GM12878 (cell line): ENCODE measurements around the gene NFKBIA. TPM values are rescaled to one million over a fixed set of nuclear protein-coding genes. Genes with fewer than 3 reads are reported as not detected.

Experiments
- ATAC-seq: fragments of 200-7000 bp; cut with Tn5 transposase; 3 replicates; pipeline ENCODE4 v1.9.1; 2020; ENCODE audit warnings: mild to moderate bottlenecking, moderate library complexity
- BruUV-seq: library from RNA; stranded (reverse); fragments of 400-500 nt; replicated peaks from 2 replicates; lab custom pipeline; 2021; lab: Mats Ljungman, UMichigan
- CTCF ChIA-PET: fragments of 300-600 bp; sonication (Branson Sonifier 250); formaldehyde crosslinking; extraction: SDS; loops from one replicate; lab custom pipeline; 2021; ENCODE audit warnings: inconsistent platforms; lab: Yijun Ruan, JAX
- POLR2A ChIA-PET: fragments of 350-600 bp; formaldehyde crosslinking; extraction: SDS; loops from one replicate; lab custom pipeline; 2021; ENCODE audit warnings: inconsistent platforms; lab: Charles Lee
- RAD21 ChIA-PET: fragments of 300-600 bp; sonication (Branson Sonifier 250); formaldehyde crosslinking; loops from one replicate; lab custom pipeline; 2023; ENCODE audit warnings: antibody characterized with exemption; ENCODE audit not compliant: unreplicated experiment; lab: Charles Lee
- SMC1A ChIA-PET: fragments of 300-600 bp; sonication (Branson Sonifier 250); formaldehyde crosslinking; loops from one replicate; lab custom pipeline; 2023; ENCODE audit not compliant: unreplicated experiment, uncharacterized antibody; lab: Charles Lee
- DNase-seq: peaks from one replicate; pipeline ENCODE4 v3.0.0-alpha.2; 2011; ENCODE audit warnings: low read depth, low spot score
- FAIRE-seq: peaks from 3 replicates; lab custom pipeline; 2011; peaks lifted over from hg19 to GRCh38; lab: Jason Lieb, UNC
- H2AFZ ChIP-seq: 2 replicates; pipeline ENCODE4 v1.6.0; 2011; ENCODE audit warnings: low read depth, low read length, control low read depth; ENCODE audit not compliant: control insufficient read depth
- H3K27ac ChIP-seq: 2 replicates; pipeline ENCODE4 v1.5.1; 2011; ENCODE audit warnings: control low read depth; ENCODE audit not compliant: control insufficient read depth, insufficient read depth
- H3K27me3 ChIP-seq, 2 experiments: replicated peaks in 1 of 2; 2 replicates each; pipeline versions ENCODE4 v1.6.0 to v1.6.1; 2011; ENCODE audit warnings: low read length in 1 of 2; ENCODE audit not compliant: control insufficient read depth in 2 of 2, insufficient read depth in 2 of 2
- H3K36me3 ChIP-seq, 2 experiments: 2 replicates each; pipeline ENCODE4 v1.5.1; 2011; ENCODE audit warnings: low read length in 1 of 2; ENCODE audit not compliant: control insufficient read depth in 2 of 2, insufficient read depth in 2 of 2
- H3K4me1 ChIP-seq: 2 replicates; pipeline ENCODE4 v1.6.1; 2011; ENCODE audit warnings: mild to moderate bottlenecking, low read length, moderate library complexity, mixed read lengths; ENCODE audit not compliant: control insufficient read depth, insufficient read depth
- H3K4me2 ChIP-seq: 2 replicates; pipeline ENCODE4 v1.6.0; 2011; ENCODE audit warnings: control low read depth; ENCODE audit not compliant: control insufficient read depth, insufficient read depth
- H3K4me3 ChIP-seq: fragments of 200-600 bp; sonication (generic); 2 replicates; pipeline ENCODE4 v1.5.1; 2016
- H3K79me2 ChIP-seq: 2 replicates; pipeline ENCODE4 v1.6.0; 2011; ENCODE audit warnings: low read length; ENCODE audit not compliant: control insufficient read depth, insufficient read depth
- H3K9ac ChIP-seq: 2 replicates; pipeline ENCODE4 v1.8.0; 2011; ENCODE audit warnings: low read length, control low read depth, mixed read lengths; ENCODE audit not compliant: control insufficient read depth, insufficient read depth
- H3K9me3 ChIP-seq: replicated peaks from 3 replicates; pipeline ENCODE4 v1.5.1; 2011; ENCODE audit warnings: mild to moderate bottlenecking, low read length; ENCODE audit not compliant: control insufficient read depth, insufficient read depth
- H4K20me1 ChIP-seq: 2 replicates; pipeline ENCODE4 v1.6.0; 2011; ENCODE audit not compliant: control insufficient read depth, insufficient read depth
- CBFB ChIP-seq: IDR thresholded peaks from 2 replicates; pipeline ENCODE4 v1.6.1; 2016; ENCODE audit warnings: antibody characterized with exemption, low read depth
- EP300 ChIP-seq, 2 experiments: fragments of 150-350 bp in 1 of 2; IDR thresholded peaks; 2 replicates each; pipeline ENCODE4 v1.6.1; 2011 to 2012; ENCODE audit warnings: low read depth in 2 of 2, low read length in 2 of 2, borderline replicate concordance in 1 of 2, improper control_type of control experiment in 1 of 2, inconsistent platforms in 1 of 2; ENCODE audit not compliant: control insufficient read depth in 1 of 2
- EZH2 ChIP-seq: IDR thresholded peaks from 2 replicates; pipeline ENCODE4 v1.6.1; 2012; ENCODE audit warnings: low read depth, mild to moderate bottlenecking, control low read depth, inconsistent platforms, low read length, borderline replicate concordance; ENCODE audit not compliant: control insufficient read depth
- WGBS: methylation state at CpG from one replicate; pipeline ENCODE4 v1.1.6; 2016; ENCODE audit warnings: low lambda C conversion rate; ENCODE audit not compliant: insufficient replicate concordance, insufficient coverage; ENCODE audit errors: missing lambda C conversion rate; 5-methylcytosine and 5-hydroxymethylcytosine counted together
- in situ Hi-C: fragments of 300-500 bp; cut with MboI; formaldehyde crosslinking; loops from 9 replicates; pipeline ENCODE4 v1.14.3; 2018; ENCODE audit warnings: mixed read lengths
- intact Hi-C: fragments of 100-400 bp; cut with micrococcal nuclease; formaldehyde crosslinking; loops from one replicate; pipeline ENCODE4 v1.14.2; 2022; ENCODE audit not compliant: unreplicated experiment
- polyA plus RNA-seq, 11 experiments: library from polyadenylated mRNA; depleted of rRNA in 4 of 11; unstranded in 6 of 11; stranded (reverse) in 5 of 11; fragments of >200 nt; fragmentation: Nextera tagmentation in 4 of 11; fragmentation: Illumina TruSeq in 1 of 11; extraction: Ambion mirVana in 4 of 11; extraction: Trizol in 1 of 11; gene quantifications; 1 replicate in 1 of 11; 2 replicates in 10 of 11; pipeline versions ENCODE4 v1.2.1 to v1.2.3, GENCODE V29; 2011 to 2016; ENCODE audit warnings: inconsistent platforms in 2 of 11, missing spikeins in 2 of 11, low read depth in 1 of 11
- total RNA-seq, 4 experiments: library from RNA; depleted of rRNA in 3 of 4; stranded (reverse); fragments of >200 nt in 3 of 4; fragmentation: Illumina TruSeq in 1 of 4; extraction: Trizol in 1 of 4; gene quantifications; 2 replicates each; pipeline versions ENCODE4 v1.2.1 to v1.2.3, GENCODE V29; 2013 to 2021
- TF ChIP-seq, protein P1 (sequence below): fragments of 450-650 bp; IDR thresholded peaks from 2 replicates; pipeline ENCODE4 v1.6.1; 2017; ENCODE audit warnings: mild to moderate bottlenecking, moderate library complexity

NFKBIA gene
- total and polyA plus RNA-seq, 10 of the 15 experiments (the other 5 are each of a cell fraction or from before 2014, with no cell fraction given): 123 to 419 (median 267) TPM

DNA sequence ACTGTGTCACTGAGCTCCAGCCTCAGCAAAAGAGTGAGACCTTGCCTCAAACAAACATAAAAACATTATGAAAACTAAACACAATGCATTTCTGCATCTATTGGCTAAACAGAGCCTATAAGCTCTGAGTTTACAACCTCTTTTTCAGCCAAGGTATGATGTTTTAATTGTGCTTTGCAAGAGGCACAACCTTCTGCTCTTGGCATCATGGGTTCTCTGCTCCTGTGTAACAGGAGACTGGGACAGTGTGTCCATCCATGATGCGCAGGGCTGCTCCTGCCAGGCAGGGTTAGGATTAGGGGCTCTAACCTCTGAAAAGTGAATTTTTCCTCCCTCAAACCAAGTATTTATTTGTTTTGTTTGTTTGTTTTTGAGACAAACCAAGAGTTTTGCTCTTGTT is 5.0 kb upstream of the NFKBIA start (continued):
- TF ChIP-seq, protein P1, sequence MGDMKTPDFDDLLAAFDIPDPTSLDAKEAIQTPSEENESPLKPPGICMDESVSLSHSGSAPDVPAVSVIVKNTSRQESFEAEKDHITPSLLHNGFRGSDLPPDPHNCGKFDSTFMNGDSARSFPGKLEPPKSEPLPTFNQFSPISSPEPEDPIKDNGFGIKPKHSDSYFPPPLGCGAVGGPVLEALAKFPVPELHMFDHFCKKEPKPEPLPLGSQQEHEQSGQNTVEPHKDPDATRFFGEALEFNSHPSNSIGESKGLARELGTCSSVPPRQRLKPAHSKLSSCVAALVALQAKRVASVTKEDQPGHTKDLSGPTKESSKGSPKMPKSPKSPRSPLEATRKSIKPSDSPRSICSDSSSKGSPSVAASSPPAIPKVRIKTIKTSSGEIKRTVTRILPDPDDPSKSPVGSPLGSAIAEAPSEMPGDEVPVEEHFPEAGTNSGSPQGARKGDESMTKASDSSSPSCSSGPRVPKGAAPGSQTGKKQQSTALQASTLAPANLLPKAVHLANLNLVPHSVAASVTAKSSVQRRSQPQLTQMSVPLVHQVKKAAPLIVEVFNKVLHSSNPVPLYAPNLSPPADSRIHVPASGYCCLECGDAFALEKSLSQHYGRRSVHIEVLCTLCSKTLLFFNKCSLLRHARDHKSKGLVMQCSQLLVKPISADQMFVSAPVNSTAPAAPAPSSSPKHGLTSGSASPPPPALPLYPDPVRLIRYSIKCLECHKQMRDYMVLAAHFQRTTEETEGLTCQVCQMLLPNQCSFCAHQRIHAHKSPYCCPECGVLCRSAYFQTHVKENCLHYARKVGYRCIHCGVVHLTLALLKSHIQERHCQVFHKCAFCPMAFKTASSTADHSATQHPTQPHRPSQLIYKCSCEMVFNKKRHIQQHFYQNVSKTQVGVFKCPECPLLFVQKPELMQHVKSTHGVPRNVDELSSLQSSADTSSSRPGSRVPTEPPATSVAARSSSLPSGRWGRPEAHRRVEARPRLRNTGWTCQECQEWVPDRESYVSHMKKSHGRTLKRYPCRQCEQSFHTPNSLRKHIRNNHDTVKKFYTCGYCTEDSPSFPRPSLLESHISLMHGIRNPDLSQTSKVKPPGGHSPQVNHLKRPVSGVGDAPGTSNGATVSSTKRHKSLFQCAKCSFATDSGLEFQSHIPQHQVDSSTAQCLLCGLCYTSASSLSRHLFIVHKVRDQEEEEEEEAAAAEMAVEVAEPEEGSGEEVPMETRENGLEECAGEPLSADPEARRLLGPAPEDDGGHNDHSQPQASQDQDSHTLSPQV: no peak

GRCh38 chr14:35408026-35408425 is 3.5 kb upstream of the NFKBIA start:
- TF ChIP-seq CBFB (no peak), EZH2 (no peak), EP300 (IDR thresholded peaks at IDR 0.05; ENCODE audit: borderline replicate concordance in 1 of 2, control insufficient read depth in 1 of 2, low read depth in 2 of 2, low read length in 2 of 2) (no peak)
- TF ChIP-seq, all 136 proteins: peak for 0
- H3K79me2 ChIP-seq: peaks cover 16% of the 10 kb centered on the region
- H3K4me2 ChIP-seq: no peak overlapping the region
- FAIRE-seq: no peak
- peaks cover 2 to 4% of the 10 kb centered on the region in 2 experiments; a peak in 3 of 4 replicates for H3K36me3 ChIP-seq
- BruUV-seq: no TSS peak
- no peaks in the 10 kb centered on the region; the same call in 1 of the 2 replicates for H4K20me1 ChIP-seq
- H3K9ac ChIP-seq: no peak overlapping the region
- ChIA-PET RAD21 (interaction anchor here (1.1 to 17.6 kb wide), 7 partner anchors 8 to 279 kb away, joined by 3 to 257 read pairs (median 10); no protein-coding TSS in a partner anchor), CTCF (interaction anchor here (0.6 to 24.2 kb wide), 11 partner anchors 9 to 410 kb away, joined by 3 to 438 read pairs (median 5); partner anchors contain the start of genes PSMA6 and RALGAPA1), POLR2A (interaction anchor here (0.5 kb wide), 1 partner anchor 123 kb away, joined by 3 read pairs; no protein-coding TSS in a partner anchor), SMC1A (interaction anchor here (1.0 to 17.6 kb wide), 10 partner anchors 8 to 368 kb away, joined by 3 to 362 read pairs (median 5); no protein-coding TSS in a partner anchor)
- H2AFZ ChIP-seq: no peak overlapping the region
- H3K9me3 ChIP-seq: no peaks in the 10 kb centered on the region
- H3K4me1 ChIP-seq: peaks cover 15% of the 10 kb centered on the region
- no peak overlapping the region for H3K4me3 ChIP-seq
- no peak for DNase-seq
- 98% methylated on average over 8 of the region's 8 CpGs for WGBS
- ATAC-seq: no peak
- intact Hi-C loops: no loop called here
- in situ Hi-C loops: loop anchor here (5.0 to 25.0 kb wide), 4 partner anchors 123 to 1071 kb away; no protein-coding TSS in a partner anchor
- no peaks in the 10 kb centered on the region for H3K27me3 ChIP-seq
- no peak overlapping the region for H3K27ac ChIP-seq
